ENCODE results near the gene HIPK3.
A peak's percentile ranks its signal among the peaks of the same experiment; 100 is the strongest.
"Not testable (repeated sequence)": the region's sequence is repeated elsewhere in the genome, so short reads cannot be mapped to it uniquely, and the experiment has no call there.

HIPK3 gene

DNA sequence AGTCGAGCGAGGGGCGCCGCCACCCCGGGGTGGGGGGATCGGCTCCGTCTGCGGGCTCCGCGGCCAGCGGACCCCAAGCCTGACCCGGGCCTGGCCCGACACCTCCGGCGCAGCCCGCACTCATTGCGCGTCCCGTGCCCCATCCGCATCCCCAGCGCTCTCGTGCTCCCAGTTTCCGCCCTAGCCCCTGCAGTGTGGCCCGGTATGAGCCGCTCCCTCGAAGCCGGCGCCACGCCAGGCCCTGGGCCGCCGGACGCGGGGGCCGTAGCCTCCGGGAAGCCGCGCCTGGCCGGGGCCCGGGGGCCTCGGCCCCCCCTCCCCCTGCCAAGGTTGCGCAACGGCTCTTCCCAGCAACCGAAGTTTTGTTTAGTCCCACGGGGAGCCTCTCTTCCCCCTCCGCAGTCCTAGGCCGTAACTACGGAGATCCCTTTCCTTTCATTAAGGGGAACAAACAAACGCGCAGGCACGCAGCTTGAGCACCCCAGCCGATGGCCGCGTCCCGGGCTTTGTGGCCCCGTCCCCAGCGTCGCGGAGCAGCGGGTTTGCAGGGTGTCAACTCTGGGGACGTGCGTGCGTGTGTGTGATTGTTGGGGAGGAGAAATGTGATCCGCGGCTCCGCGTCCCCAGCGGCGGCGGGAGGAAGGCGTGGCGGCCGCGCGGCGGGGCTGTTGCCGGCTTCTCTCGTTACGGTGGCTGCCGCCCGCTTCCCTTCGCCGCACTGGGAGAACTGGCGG is 883 bp downstream of the HIPK3 start:
- peaks cover 19% of the 10 kb centered on the region for H3K79me2 ChIP-seq
- no peaks in the 10 kb centered on the region for H3K9me3 ChIP-seq (ENCODE audit: control insufficient read depth, low read length)
- no peaks in the 10 kb centered on the region for H3K36me3 ChIP-seq (ENCODE audit: control insufficient read depth, insufficient read depth, low read length)
- peak overlapping the region; percentile 100 for H3K9ac ChIP-seq
- no peaks in the 10 kb centered on the region for H3K27me3 ChIP-seq (ENCODE audit: control insufficient read depth, insufficient read depth, low read length)
- H3K27ac ChIP-seq = peak overlapping the region; percentile 100
- peak; percentile 29 for TF ChIP-seq CTCF (IDR thresholded peaks at IDR 0.05)
- H3K4me1 ChIP-seq = peaks cover 8% of the 10 kb centered on the region
- peak overlapping the region; percentile 97 for H2AFZ ChIP-seq
- peak overlapping the region; percentile 91 for H3K4me3 ChIP-seq (ENCODE audit: low read depth, low read length)
- H3K4me2 ChIP-seq (ENCODE audit: low read length) = peak overlapping the region; percentile 68

- Histone ChIP-seq H3K4me2 (ENCODE audit: low read length) (peak overlapping the region; percentile 68), H3K9ac (no peak overlapping the region), H3K4me1 (peaks cover 8% of the 10 kb centered on the region), H3K36me3 (ENCODE audit: control insufficient read depth, insufficient read depth, low read length) (no peaks in the 10 kb centered on the region), H2AFZ (peak overlapping the region; percentile 97), H3K4me3 (ENCODE audit: low read depth, low read length) (peak overlapping the region; percentile 91), H3K27ac (peak overlapping the region; percentile 100), H3K9me3 (ENCODE audit: control insufficient read depth, low read length) (no peaks in the 10 kb centered on the region), H3K27me3 (ENCODE audit: control insufficient read depth, insufficient read depth, low read length) (no peaks in the 10 kb centered on the region), H3K79me2 (peaks cover 24% of the 10 kb centered on the region)
- TF ChIP-seq CTCF (IDR thresholded peaks at IDR 0.05) = no peak
Measured at GRCh38 chr11:33258631-33259205, 1.5 kb downstream of the HIPK3 start.

DNA sequence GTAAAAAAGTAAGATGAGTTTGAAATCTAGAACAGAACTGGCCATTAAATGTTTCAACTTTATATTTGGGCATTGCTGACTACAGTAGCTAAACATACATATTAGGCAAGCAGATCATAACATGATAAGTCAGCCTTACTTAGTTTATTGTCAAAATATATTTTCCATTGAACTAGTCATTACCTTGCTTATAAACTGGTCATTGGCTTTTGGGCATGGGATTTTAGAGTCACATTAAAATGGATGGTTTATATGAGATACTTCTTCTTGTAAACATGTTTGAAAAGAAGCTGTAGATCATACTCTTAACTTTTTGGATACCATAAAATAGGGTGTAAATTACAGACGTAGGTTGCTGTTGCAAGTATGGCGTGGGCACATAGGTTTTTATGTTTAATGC is 2.7 kb downstream of the HIPK3 start:
- peak overlapping the region; percentile 62 for H3K4me2 ChIP-seq (ENCODE audit: low read length)
- H3K27me3 ChIP-seq (ENCODE audit: control insufficient read depth, insufficient read depth, low read length) = no peaks in the 10 kb centered on the region
- H3K36me3 ChIP-seq (ENCODE audit: control insufficient read depth, insufficient read depth, low read length) = no peaks in the 10 kb centered on the region
- peak overlapping the region; percentile 100 for H3K27ac ChIP-seq
- peak overlapping the region; percentile 91 for H3K4me3 ChIP-seq (ENCODE audit: low read depth, low read length)
- no peaks in the 10 kb centered on the region for H3K9me3 ChIP-seq (ENCODE audit: control insufficient read depth, low read length)
- no peak overlapping the region for H3K9ac ChIP-seq
- H3K4me1 ChIP-seq = peaks cover 8% of the 10 kb centered on the region
- peaks cover 24% of the 10 kb centered on the region for H3K79me2 ChIP-seq
- no peak for TF ChIP-seq CTCF (IDR thresholded peaks at IDR 0.05)
- H2AFZ ChIP-seq = no peak overlapping the region

DNA sequence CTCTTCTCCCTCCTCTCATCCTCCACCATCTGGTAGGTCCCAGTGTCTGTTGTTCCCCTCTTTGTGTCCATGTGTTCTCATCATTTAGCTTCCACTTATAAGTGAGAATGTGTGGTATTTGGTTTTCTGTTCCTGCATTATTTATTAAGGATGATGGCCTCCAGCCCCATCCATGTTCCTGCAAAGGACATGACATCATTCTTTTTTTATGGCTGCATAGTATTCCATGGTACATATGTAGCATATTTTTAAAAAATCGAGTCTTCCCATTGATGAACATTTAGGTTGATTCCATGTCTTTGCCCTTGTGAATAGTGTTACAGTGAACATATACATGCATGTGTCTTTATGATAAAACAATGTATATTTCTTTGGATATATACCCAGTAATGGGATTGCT is 4.2 kb downstream of the HIPK3 start:
- not testable (repeated sequence) for H3K27me3 ChIP-seq (ENCODE audit: control insufficient read depth, insufficient read depth, low read length); H3K27ac ChIP-seq; H3K9ac ChIP-seq; H3K36me3 ChIP-seq (ENCODE audit: control insufficient read depth, insufficient read depth, low read length); H3K4me3 ChIP-seq (ENCODE audit: low read depth, low read length); H3K4me1 ChIP-seq; H3K9me3 ChIP-seq (ENCODE audit: control insufficient read depth, low read length); H3K4me2 ChIP-seq (ENCODE audit: low read length); H2AFZ ChIP-seq
- peaks cover 28% of the 10 kb centered on the region for H3K79me2 ChIP-seq

DNA sequence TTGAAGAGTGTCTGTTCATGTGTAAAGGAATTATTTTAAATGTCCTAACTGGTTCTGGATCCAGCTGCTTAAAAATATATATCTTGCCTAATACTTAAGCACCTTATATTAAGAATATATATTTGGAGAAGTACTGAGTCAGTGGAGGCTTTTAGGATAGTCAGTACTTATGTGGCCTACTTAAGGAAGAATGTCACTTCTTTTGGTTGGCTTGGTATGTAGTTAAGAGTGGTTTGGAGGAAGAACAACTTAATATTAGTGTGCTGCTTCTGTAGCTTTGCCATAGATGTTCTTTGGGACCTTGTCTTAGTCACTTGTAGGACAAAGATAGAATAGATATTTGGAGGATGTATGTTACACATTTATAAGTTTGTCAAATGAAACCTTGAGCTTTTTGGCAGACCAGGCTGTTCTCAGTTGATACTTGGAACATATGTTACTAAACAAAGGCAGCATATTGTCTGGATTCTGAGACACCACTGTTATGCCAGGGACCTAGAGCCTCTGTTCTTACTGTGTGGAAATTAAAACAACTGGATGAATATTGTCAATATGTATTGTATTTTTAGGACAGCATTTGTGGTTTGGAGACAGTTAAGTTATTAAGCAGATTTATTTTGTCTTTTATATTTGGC is 4.9 kb downstream of the HIPK3 start:
- TF ChIP-seq CTCF (IDR thresholded peaks at IDR 0.05) = no peak
- H3K9ac ChIP-seq = no peak overlapping the region
- H2AFZ ChIP-seq = no peak overlapping the region
- no peaks in the 10 kb centered on the region for H3K9me3 ChIP-seq (ENCODE audit: control insufficient read depth, low read length)
- no peak overlapping the region for H3K4me3 ChIP-seq (ENCODE audit: low read depth, low read length)
- peaks cover 12% of the 10 kb centered on the region for H3K4me1 ChIP-seq
- no peaks in the 10 kb centered on the region for H3K27me3 ChIP-seq (ENCODE audit: control insufficient read depth, insufficient read depth, low read length)
- no peaks in the 10 kb centered on the region for H3K36me3 ChIP-seq (ENCODE audit: control insufficient read depth, insufficient read depth, low read length)
- no peak overlapping the region for H3K4me2 ChIP-seq (ENCODE audit: low read length)
- H3K27ac ChIP-seq = no peak overlapping the region
- peaks cover 31% of the 10 kb centered on the region for H3K79me2 ChIP-seq
